Fibroblast of peridontal ligament (primary cell): ENCODE results near the gene OR2A5.
"Not testable (repeated sequence)": the region's sequence is repeated elsewhere in the genome, so short reads cannot be mapped to it uniquely, and the experiment has no call there.

ENCODE experiments used
- DNase-seq: peaks from one replicate; pipeline ENCODE4 v3.0.0-alpha.2; 2010; ENCODE audit errors: extremely low read depth

The OR2A5 gene, protein sequence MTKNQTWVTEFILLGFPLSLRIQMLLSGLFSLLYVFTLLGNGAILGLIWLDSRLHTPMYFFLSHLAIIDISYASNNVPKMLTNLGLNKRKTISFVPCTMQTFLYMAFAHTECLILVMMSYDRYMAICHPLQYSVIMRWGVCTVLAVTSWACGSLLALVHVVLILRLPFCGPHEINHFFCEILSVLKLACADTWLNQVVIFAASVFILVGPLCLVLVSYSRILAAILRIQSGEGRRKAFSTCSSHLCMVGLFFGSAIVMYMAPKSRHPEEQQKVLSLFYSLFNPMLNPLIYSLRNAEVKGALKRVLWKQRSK

DNA sequence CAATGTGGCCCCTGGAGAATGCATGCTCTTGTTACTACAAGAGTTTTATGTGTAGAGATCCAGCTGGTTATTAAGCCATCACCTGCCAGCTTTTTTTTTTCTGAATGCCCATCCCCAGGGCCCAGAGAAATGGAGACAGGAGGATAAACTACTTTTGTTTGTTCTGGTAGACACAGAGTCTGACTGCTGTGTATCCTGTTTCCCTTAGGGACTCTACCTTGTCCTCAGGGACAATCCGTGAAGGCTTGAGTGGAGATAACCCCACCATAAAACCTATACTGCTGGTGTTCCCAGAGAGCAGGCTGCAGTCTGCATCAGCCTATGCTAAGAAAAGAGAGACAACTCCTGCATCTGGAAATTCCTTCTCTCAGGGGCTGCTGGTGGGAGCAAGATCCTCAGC, at the start of gene OR2A5:
Gene OR2A5 (plus strand): TSS at position 301 of the 400 bp plus-strand sequence. CDS start 1,454 bp downstream, outside the sequence.
- DNase-seq = no peak

DNA sequence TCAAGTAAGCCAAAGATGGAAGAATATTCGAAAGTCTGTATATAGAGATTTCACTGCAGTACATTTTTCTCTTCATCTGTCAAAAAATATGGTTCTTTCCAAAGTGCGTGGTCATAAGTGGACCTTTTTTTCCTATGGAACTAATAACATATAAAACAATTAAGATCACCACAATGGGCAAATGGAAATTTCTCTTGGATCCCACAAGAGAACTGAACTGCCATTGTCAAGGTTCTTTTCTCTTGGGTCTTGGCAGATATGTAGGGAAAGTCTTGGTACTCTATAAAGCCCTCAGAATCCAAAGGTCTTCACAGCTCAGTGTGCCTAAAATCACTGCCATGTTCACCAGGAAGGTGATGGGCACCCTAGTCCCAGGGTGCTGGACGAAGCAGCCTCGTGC, 48.7 kb upstream of the OR2A5 start, which contains the start of gene OR6B1:
Gene OR6B1 (plus strand): TSS at position 301 of the 400 bp plus-strand sequence. CDS start 3,677 bp downstream, outside the sequence.
- no peak for DNase-seq

DNA sequence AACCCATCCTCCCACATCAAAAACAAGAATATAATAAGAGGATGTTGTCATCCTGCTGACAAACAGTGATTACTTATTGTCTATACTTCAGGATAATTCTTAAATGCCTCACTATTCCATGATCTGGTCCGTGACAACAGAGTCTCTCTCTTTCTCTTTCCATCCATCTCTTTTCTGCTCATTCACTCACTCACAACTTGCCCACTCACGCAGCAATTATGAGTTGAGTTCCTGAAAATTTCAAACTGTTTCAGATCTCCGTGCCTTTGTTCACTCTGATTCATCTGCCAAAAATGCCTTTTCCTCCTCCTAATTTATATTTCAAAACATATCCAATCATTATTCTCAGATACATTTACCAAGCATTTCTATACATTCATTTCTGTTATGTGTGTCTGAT, 47.2 kb upstream of the OR2A5 start:
- peak; percentile 29 for DNase-seq

DNA sequence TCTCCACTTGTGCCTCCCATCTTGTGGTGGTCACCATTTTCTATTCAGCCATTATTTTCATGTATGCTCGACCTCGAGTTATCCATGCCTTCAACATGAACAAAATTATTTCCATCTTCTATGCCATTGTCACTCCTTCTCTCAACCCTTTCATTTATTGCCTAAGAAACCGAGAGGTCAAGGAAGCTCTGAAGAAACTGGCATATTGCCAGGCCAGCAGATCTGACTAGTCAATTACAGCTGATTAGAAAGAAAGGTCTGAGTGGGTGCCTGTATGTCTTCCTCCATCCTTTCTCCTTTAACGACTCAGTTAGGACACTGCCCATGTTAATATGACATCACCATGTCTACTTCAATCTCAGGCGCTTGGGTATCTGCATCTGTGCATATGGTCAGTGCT, 44.0 kb upstream of the OR2A5 start:
- DNase-seq = no peak

DNA sequence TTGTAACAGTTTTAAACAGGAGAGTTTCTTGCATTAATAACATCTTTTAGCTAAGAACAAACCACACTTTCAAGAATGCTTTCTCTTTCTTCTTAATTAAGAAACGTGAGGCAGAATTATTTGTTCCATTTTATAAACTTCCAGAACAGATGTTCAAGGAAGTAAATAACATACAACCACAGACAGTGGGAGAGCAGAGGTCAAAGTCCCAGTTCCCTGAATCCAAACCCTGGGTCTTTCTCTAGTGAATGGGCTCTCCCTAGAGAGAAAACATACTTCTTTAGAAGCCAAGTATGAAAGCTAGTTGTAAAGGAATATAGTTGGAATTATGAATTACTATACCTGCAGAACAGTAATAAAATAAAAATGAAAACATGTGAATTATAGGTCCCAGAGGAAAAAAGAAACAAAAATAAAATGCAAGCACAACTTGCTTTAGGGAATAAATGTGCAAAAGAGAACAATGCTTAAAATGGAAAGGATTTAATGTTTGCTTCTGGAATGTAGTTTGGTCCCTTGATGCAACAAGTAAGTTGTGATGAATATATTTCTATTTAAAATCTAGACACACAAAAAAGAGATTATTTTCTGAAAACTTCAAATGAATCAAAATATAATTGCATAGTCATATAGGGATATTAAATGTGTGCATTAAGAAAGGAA, 42.6 kb upstream of the OR2A5 start:
- no peak for DNase-seq

DNA sequence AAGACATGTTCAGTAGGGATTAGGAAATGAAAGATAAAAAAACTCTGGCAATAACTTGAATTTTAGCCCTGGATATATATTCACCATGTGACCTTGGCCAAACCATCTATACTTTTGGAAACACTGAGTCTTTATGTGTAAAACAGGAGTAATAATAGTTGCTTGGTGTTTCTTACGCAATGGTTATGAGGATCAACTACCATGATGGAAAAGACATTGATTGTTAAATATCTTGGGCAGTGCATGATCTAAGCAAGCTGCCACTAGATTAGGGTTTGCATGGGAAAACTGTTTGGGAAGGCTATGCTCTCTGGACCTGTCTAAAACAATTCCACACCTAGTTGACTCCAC, 42.1 kb upstream of the OR2A5 start:
- no peak for DNase-seq

DNA sequence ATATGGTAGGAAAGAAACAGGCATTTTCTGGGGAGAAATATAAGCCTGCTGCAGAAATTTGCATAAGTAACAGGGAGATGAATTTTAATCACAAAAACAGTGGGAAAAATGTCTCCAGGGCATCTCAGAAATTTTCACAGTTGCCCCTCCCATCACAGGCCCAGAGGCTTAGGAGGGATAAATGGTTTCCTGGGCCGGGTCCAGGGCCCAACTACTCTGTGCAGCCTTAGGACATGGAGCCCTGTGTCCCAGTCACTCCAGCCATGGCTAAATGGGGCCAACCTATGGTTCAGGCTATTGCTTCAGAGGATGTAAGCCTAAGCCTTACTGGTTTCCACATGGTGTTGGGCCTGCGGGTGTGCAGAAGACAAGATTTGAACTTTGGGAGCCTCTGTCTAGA, 39.4 kb upstream of the OR2A5 start:
- no peak for DNase-seq

DNA sequence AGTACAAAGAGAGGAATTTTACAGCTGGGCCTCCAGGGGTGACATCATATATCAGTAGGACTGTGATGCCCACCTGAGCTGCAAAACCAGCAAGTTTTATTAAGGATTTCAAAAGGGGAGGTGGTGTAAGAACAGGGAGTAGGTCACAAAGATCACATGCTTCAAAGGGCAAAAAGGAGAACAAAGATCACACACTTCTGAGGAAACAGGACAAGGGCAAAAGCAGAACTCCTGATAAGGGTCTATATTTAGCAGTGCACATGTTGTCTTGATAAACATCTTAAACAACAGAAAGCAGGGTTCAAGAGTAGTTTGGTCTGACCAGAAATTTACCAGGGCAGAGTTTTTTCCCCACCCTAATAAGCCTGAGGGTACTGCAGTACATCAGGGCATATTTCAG, 38.7 kb upstream of the OR2A5 start:
- DNase-seq = not testable (repeated sequence)

DNA sequence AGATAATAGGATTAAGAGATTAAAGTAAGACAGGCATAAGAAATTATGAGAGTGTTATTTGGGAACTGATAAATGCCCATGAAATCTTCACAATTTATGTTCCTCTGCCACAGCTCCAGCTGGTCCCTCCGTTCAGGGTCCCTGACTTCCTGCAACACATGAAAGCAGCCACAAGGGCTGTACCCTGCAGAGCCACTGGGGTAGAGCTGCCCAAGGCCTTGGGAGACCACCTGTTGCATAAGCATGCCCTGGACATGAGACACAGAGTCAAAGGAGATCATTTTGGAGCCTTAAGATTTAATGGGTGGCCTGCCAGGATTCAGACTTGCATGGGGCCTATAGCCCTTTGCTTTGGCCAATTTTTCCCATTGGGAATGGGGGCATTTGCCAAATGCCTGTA, 37.9 kb upstream of the OR2A5 start:
- not testable (repeated sequence) for DNase-seq

DNA sequence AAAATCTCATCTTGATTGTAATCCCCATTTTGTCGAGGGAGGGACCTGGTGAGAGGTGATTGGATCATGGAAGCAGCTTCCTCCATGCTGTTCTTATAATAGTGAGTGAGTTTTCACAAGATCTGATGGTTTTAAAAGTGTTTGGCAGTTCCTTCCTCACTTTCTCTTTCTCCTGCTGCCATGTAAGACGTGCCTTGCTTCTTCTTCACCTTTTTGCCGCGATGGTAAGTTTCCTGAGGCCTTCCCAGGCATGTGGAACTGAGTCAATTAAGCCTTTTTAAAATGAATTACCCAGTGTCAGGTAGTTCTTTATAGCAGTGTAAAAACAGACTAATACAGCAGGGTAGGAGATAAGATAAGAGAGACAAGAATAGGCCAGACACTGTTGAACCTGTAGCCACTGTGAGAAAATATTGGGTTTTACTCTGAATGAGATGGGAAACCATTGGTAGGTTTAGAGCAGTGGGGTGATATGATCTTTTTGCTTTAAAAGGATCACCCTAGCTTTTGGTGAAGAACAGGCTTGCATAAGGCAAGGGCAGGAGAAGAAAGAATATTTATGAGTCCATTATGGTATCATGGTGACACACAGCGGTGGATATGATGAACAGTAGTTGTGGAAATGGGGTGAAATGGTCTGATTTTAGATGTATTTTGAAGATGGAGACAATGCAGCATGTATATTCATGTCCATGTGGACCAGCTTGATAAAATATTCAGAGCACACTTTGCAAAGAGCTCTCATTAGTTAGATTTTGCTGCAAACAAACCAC, 37.1 kb upstream of the OR2A5 start:
- DNase-seq = peak; percentile 63

DNA sequence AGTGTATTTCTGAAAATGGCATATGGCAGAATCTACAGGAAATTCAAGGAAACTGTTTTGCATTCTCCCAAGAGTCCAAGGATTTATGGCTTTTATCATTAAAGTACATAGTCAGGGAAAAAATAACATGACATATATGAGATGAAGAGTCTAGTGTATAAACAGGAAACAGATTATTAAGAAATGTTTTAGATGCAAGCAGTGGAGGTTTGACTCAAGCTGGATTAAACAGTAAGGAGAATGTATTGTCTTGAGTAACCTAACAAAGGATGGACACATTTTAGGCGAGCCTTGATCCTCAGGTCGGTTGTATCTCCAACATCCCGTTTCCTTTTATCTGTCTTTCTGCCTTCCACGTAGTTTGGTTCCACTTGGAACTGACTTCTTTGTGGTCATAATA, 30.7 kb upstream of the OR2A5 start:
- no peak for DNase-seq

DNA sequence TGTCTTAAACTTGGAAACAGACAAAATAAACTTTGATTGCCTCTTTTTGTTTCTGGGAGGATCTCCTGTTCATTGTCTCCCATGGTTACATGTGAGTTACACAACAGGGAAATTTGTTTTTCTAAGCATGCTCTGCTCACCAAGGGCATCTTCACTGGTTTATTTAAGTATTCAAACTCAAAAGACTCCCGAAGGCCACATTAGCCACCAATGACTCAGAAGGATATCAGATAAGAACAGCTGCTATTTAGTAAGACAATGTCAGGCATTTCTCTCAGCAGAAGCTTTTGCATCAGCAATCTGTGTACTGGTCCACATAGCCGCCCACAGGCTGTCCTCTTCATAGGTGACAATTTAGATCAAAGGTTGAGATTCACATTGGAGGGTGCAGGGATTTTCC, 29.3 kb upstream of the OR2A5 start:
- DNase-seq = peak; percentile 74

DNA sequence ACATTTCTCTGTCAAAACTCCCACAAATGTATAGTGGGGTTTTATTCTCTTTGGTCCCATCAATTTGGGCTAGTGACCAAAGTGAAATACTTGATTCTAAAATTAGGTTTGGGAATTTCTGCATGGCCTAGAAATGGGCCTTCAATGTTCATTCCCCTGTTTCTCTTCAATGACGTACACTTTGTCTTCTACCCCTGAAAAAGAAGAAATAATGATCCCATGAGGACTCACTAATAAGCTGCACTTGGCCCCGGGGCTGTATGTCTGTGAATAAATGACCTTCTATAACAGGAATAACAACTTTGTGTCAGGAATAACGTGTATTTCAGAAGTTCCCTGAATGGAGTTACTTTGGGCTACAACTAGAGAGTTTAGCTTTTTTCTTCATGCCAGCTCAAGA, 28.4 kb upstream of the OR2A5 start:
- DNase-seq = no peak

DNA sequence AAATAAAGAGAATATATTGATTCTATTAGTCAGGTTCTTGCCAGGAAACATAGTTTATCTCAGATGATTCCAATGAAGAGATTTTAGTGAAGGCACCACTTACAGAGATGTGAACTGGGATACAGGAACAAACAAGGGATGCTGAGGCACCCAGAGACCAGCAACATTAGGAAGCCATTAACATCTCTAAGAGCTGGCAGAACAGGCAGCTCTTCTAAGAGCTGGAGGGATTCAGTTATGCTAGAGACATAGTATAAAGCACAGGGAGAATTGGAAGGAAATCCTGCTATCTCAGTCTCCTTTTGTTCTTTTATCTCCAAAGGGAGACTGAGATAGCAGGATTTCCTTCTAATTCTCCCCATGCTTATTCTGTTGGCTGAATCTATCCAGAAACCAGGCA, 26.6 kb upstream of the OR2A5 start:
- no peak for DNase-seq

DNA sequence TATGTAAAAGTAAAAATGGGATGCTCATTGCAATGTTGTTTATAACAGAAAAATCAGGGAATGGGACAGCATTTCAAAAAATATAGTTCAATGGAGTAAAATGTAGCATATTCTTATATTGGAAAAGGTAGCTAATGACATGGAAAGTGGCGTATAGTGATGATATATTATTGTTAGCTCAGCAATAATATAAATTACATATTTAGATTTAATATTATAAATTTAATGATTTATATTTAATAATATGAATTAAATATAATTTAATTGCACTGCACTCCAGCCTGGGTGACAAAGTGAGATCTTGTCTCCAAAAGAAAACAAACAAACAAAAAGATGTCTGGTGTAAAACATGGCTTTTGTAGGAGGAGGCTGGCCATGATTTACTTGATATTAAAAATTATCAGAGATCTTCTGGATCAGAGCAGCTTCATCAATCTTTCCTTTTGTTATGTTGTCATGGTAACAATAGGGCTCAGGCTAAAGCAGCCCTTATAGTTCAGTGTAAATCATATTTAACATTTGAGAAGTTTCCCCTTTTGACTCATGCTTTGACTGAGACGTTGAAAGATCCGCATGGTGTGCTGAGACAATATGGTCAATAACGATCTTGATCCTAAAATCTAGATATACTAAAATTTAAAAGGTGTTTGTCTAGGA, 25.4 kb upstream of the OR2A5 start:
- no peak for DNase-seq

DNA sequence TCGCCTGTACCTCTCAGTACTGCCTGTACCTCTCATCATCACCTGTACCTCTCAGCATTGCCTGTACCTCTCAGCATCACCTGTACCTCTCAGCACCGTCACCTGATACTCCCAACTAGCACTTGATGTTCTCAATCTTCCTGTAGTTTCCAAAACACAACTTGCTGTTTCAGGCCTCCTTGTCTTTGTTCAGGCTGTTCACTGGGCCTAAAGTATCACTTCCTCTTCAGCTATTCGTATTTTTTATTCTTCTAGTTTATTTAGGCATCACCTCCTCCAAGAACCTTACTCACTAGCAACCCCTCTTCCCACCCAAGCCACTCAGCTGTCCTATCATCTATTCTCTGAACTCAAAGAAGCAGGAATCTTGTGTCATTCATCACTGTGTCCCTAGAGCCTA, 24.5 kb upstream of the OR2A5 start:
- no peak for DNase-seq

DNA sequence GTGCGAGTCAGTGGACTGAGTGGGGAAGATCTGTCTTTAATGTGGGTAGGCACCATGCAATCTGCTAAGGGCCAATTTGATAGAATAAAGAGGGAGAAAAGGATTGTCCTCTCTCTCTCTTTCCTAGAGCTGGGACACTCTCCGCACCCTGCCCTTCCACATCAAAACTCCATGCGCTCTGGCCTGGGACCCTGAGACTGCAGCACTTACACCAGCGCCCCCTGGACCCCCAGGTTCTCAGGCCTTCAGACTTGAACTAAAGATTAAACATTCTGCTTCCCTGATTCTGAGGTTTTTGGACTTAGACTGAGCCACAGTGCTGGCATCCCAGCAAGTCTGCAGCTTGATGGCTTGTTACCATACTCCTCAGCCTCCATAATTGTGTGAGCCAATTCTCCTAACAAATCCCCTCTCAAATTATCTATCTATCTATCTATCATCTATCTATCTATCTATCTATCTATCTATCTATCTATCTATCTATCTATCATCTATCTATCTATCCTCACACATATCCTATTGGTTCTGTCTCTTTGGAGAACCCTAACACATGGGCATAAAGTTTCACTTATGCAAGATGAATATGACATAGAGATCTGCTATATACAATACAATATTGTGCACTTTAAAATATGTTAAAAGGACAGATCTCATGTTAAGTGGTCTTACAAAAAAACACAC, 22.4 kb upstream of the OR2A5 start:
- no peak for DNase-seq

DNA sequence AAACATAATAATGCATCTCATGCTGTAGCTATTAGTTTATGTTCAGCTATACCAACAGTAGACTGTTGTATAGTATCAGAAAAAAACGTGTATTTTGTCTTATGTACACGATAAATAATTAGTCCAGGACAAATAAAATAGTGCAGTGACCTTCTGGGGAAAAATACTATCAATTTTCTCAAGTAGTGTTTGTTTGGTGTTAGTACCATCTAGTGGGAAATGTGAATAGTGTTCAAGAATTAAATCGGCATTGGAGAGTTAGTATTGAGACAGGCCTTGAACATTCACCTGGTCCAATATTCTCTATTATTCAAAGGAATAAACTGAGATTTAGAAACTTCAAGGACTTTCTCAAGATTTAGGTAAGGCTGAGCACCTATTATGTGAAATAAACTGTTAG, 21.7 kb upstream of the OR2A5 start:
- peak; percentile 64 for DNase-seq

DNA sequence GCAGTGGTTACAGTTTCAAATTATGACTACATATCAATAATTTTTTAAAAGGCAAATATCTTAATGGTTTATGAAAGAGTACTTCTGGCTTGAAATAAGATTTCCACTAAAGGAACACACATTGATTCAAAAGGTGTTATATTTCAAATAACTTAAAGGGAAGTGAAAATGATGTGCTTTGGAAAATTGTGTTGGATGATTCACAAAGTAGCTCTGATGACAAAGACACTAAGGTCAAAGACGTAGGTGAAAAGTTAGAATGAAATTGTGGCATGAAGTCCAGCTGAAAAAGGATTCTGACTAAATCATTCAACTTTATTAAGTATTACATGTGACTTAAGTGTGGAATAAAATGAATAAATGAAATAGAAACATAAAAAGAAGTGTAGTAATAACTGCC, 20.8 kb upstream of the OR2A5 start:
- DNase-seq = no peak

DNA sequence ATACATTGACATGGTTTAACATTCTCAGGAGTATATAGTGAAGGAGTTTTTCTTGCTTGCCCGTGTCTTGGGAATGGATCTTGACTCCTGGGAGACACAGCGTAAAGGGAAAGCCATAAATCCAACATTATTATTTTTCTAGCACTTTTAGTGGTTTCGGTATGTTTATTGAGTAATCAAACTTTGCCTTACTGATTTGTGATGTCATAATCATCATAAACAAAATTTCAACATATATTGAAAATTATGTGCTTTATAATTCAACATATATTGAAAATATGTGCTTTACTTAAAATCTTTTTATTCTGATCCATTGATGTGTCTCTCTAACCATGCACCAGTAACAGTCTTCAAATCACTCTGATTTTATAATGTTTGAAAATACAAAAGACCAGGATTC, 20.2 kb upstream of the OR2A5 start:
- DNase-seq = no peak

DNA sequence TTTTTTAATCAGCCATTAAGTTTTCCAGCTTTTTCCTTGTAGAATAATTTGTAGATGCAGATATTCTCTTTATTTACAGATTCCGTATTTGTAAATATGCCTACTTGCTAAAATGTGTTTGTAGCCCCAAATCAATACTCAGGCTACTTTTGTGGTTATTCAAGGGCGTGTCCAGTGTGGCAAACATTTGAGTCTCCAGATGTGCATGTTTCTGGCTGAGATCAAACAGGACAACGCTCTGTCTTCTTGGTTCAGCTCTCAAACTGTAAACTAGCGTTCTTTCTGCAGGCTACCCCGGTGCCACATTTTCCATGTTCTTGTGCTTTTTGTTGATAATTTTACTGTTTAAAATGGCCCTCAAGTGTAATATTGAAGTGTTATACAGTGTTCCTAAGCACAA, 16.2 kb upstream of the OR2A5 start:
- DNase-seq = no peak
